K562 (cell line): ENCODE data around the gene LYAR. TPM values are rescaled to one million over a fixed set of nuclear protein-coding genes. Genes with fewer than 3 reads are reported as not detected.

Experiments
- CEBPB ChIP-seq: fragments of 450-650 bp; IDR thresholded peaks from 2 replicates; pipeline ENCODE4 v1.6.1; 2016; ENCODE audit warnings: missing genetic modification characterization, missing compliant biosample characterization
- ELF4 ChIP-seq: fragments of 450-650 bp; formaldehyde crosslinking; IDR thresholded peaks from 2 replicates; pipeline ENCODE4 v1.4.0; 2022; ENCODE audit warnings: missing genetic modification characterization
- ESRRB ChIP-seq: fragments of 250-450 bp; sonication (Bioruptor Pico); IDR thresholded peaks from 2 replicates; pipeline ENCODE4 v1.5.0; 2020; ENCODE audit warnings: mild to moderate bottlenecking, moderate library complexity, borderline replicate concordance
- FOXK2 ChIP-seq, 2 experiments: fragments of 450-650 bp; IDR thresholded peaks in 1 of 2; conservative IDR thresholded peaks in 1 of 2; 2 replicates each; pipeline ENCODE4 v1.6.1; 2016; ENCODE audit warnings: low read depth in 2 of 2, mild to moderate bottlenecking in 1 of 2
- HDAC6 ChIP-seq: IDR thresholded peaks from 2 replicates; pipeline ENCODE4 v1.6.1; 2012; ENCODE audit warnings: low read depth, mild to moderate bottlenecking, control low read depth, inconsistent platforms, low read length, moderate library complexity
- ILK ChIP-seq: fragments of 450-650 bp; IDR thresholded peaks from 2 replicates; pipeline ENCODE4 v1.6.1; 2016; ENCODE audit warnings: missing genetic modification characterization, low read depth, mild to moderate bottlenecking, missing compliant biosample characterization, moderate library complexity, borderline replicate concordance
- NKRF ChIP-seq: fragments of 450-650 bp; IDR thresholded peaks from 2 replicates; pipeline ENCODE4 v1.6.1; 2016; ENCODE audit warnings: borderline replicate concordance
- POLR2B ChIP-seq: fragments of 450-650 bp; IDR thresholded peaks from 2 replicates; pipeline ENCODE4 v1.6.1; 2018; ENCODE audit warnings: low read depth; ENCODE audit not compliant: partially characterized antibody
- PTTG1 ChIP-seq: fragments of 450-650 bp; IDR thresholded peaks from 2 replicates; pipeline ENCODE4 v1.6.1; 2016; ENCODE audit warnings: low read depth, mild to moderate bottlenecking, missing genetic modification characterization, missing compliant biosample characterization
- RBBP5 ChIP-seq: fragments of 200-600 bp; sonication (generic); IDR thresholded peaks from 2 replicates; pipeline ENCODE4 v1.6.1; 2012; ENCODE audit warnings: borderline replicate concordance, mild to moderate bottlenecking, low read length, control low read depth, inconsistent platforms; ENCODE audit not compliant: insufficient read depth, poor library complexity, severe bottlenecking
- RHOXF2B ChIP-seq: fragments of 250-450 bp; sonication (Bioruptor Pico); conservative IDR thresholded peaks from 2 replicates; pipeline ENCODE4 v1.5.1; 2021
- ZKSCAN3 ChIP-seq: fragments of 250-450 bp; sonication (Bioruptor Pico); IDR thresholded peaks from 2 replicates; pipeline ENCODE4 v1.4.0; 2020
- ZNF133 ChIP-seq: fragments of 250-450 bp; sonication (Bioruptor Pico); IDR thresholded peaks from 2 replicates; pipeline ENCODE4 v1.4.0; 2020; ENCODE audit warnings: mild to moderate bottlenecking
- ZNF24 ChIP-seq: fragments of 450-650 bp; IDR thresholded peaks from 2 replicates; pipeline ENCODE4 v1.6.1; 2016
- ZNF644 ChIP-seq: fragments of 200-800 bp; sonication (Bioruptor generic); IDR thresholded peaks from 2 replicates; pipeline ENCODE4 v1.6.1; 2016; ENCODE audit warnings: low read depth, missing genetic modification characterization, missing compliant biosample characterization
- ZNF668 ChIP-seq: fragments of 250-450 bp; sonication (Bioruptor Pico); IDR thresholded peaks from 2 replicates; pipeline ENCODE4 v1.8.0; 2022; ENCODE audit warnings: mild to moderate bottlenecking, inconsistent platforms
- ZNF717 ChIP-seq: fragments of 250-450 bp; sonication (Bioruptor Pico); IDR thresholded peaks from 2 replicates; pipeline ENCODE4 v1.5.0; 2021
- ZSCAN32 ChIP-seq: fragments of 450-650 bp; formaldehyde crosslinking; IDR thresholded peaks from 2 replicates; pipeline ENCODE4 v1.4.0; 2020; ENCODE audit warnings: mild to moderate bottlenecking, moderate library complexity
- polyA plus RNA-seq, 8 experiments: library from polyadenylated mRNA; depleted of rRNA in 4 of 8; stranded (reverse) in 5 of 8; unstranded in 3 of 8; fragments of >200 nt; fragmentation: Nextera tagmentation in 2 of 8; fragmentation: Illumina TruSeq in 1 of 8; extraction: Ambion mirVana in 2 of 8; extraction: Trizol in 1 of 8; gene quantifications; 2 replicates each; pipeline versions ENCODE4 v1.2.1 to v1.2.3, GENCODE V29; 2011 to 2014; ENCODE audit warnings: inconsistent platforms in 1 of 8, missing spikeins in 1 of 8
- total RNA-seq, 7 experiments: library from RNA; depleted of rRNA in 6 of 7; stranded (reverse); fragments of >200 nt in 6 of 7; fragmentation: Illumina TruSeq in 2 of 7; extraction: Trizol in 2 of 7; gene quantifications; 2 replicates each; pipeline versions ENCODE4 v1.2.1 to v1.2.3, GENCODE V29; 2011 to 2021; ENCODE audit warnings: low replicate concordance in 1 of 7
- TF ChIP-seq, protein P1 (sequence below): fragments of 250-450 bp; sonication (Bioruptor Pico); IDR thresholded peaks from 2 replicates; pipeline ENCODE4 v1.4.0; 2020; ENCODE audit warnings: mild to moderate bottlenecking
- TF ChIP-seq, protein P2 (sequence below): fragments of 150-350 bp; conservative IDR thresholded peaks from 2 replicates; pipeline ENCODE4 v1.6.1; 2014; ENCODE audit warnings: low read length

Gene LYAR
- total and polyA plus RNA-seq, 9 of the 15 experiments (the other 6 are each of a cell fraction or from before 2014, with no cell fraction given), result 28.3 to 172 (median 127) TPM

DNA sequence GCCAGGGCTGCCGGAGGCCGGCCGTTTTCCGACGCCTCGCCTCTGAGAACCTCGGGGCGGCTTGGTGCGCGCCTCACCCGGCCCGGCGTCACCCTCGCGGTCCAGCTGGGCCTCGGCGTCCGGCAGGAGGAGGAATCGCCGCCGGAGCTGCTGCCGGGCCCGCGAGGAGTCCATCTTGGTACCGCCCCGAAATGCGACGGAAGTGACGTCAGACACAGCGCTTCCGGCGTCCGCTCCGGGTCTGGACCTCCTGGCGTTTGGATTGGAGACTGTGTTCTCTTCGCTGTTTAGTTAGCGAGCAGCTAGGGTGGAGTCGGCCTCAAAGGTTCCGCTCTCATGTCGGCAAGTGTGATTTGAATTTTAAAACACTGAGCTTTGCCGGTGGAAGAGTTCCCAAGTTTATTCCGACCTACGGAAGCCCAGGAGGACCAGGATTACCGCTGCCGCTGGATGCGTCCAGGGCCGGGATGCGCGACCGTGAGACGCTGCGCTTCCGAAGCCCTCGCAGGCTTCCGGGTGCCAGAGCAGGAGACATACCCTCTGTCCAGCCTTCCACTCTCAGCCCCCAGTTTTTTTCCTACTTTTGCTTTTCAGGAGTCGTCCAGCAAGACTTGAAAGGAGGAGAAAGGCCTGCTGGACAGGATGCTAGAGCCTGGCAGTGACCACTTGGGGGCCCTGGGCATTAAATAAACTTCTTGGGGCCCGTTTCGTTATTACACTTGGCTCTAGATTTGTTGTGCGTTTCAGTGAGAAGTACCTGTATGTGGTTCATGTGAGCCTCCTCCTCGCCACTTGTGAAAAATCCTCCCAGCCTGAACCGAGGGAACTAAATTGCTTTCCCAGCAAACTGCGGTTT, 41.7 kb downstream of the LYAR start, which contains the start of gene TMEM128 (continued):
- TF ChIP-seq ZSCAN32 (CRISPR knock-in tag) (no peak), ZNF24 (0 out of 2 replicates have a peak, but pooled peaks have one; percentile 67), PTTG1 (no peak), ELF4 (CRISPR knock-in tag) (no peak), ZNF717 (CRISPR knock-in tag) (no peak), ILK (tag) (no peak), HDAC6 (no peak), ZKSCAN3 (CRISPR knock-in tag) (no peak), ESRRB (CRISPR knock-in tag) (no peak), NKRF (peak; percentile 9; the same call in 1 of the 2 replicates), ZNF133 (CRISPR knock-in tag) (no peak), ZNF668 (CRISPR knock-in tag) (no peak), ZNF644 (no peak), CEBPB (no peak), FOXK2 (conservative IDR thresholded peaks at IDR 0.05 in 1 of 2, IDR thresholded peaks at IDR 0.05 in 1 of 2; ENCODE audit: low read depth in 2 of 2) (peak; percentile 90 to 92), POLR2B (peak; percentile 84), RHOXF2B (CRISPR knock-in tag) (no peak), RBBP5 (peak; percentile 95)
- TF ChIP-seq, protein P1, sequence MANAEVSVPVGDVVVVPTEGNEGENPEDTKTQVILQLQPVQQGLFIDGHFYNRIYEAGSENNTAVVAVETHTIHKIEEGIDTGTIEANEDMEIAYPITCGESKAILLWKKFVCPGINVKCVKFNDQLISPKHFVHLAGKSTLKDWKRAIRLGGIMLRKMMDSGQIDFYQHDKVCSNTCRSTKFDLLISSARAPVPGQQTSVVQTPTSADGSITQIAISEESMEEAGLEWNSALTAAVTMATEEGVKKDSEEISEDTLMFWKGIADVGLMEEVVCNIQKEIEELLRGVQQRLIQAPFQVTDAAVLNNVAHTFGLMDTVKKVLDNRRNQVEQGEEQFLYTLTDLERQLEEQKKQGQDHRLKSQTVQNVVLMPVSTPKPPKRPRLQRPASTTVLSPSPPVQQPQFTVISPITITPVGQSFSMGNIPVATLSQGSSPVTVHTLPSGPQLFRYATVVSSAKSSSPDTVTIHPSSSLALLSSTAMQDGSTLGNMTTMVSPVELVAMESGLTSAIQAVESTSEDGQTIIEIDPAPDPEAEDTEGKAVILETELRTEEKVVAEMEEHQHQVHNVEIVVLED (CRISPR knock-in tag), result peak; percentile 37
- TF ChIP-seq, protein P2, sequence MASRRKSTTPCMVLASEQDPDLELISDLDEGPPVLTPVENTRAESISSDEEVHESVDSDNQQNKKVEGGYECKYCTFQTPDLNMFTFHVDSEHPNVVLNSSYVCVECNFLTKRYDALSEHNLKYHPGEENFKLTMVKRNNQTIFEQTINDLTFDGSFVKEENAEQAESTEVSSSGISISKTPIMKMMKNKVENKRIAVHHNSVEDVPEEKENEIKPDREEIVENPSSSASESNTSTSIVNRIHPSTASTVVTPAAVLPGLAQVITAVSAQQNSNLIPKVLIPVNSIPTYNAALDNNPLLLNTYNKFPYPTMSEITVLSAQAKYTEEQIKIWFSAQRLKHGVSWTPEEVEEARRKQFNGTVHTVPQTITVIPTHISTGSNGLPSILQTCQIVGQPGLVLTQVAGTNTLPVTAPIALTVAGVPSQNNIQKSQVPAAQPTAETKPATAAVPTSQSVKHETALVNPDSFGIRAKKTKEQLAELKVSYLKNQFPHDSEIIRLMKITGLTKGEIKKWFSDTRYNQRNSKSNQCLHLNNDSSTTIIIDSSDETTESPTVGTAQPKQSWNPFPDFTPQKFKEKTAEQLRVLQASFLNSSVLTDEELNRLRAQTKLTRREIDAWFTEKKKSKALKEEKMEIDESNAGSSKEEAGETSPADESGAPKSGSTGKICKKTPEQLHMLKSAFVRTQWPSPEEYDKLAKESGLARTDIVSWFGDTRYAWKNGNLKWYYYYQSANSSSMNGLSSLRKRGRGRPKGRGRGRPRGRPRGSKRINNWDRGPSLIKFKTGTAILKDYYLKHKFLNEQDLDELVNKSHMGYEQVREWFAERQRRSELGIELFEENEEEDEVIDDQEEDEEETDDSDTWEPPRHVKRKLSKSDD, result no peak
